HEK293T (cell line): Measurements from ENCODE around the gene GSDME.
"Not testable (repeated sequence)": the region's sequence is repeated elsewhere in the genome, so short reads cannot be mapped to it uniquely, and the experiment has no call there.

ENCODE experiments used
- CTCF ChIA-PET: fragments of 350-600 bp; formaldehyde crosslinking; extraction: SDS; loops from one replicate; lab custom pipeline; 2021; ENCODE audit warnings: antibody characterized with exemption, inconsistent platforms; lab: Yijun Ruan, JAX
- POLR2A ChIA-PET: fragments of 350-600 bp; formaldehyde crosslinking; extraction: SDS; loops from one replicate; lab custom pipeline; 2020; ENCODE audit warnings: antibody characterized with exemption, inconsistent platforms; lab: Yijun Ruan, JAX
- DNase-seq: peaks from one replicate; pipeline ENCODE4 v3.0.0; 2012; ENCODE audit warnings: mixed read lengths; ENCODE audit errors: extremely low spot score
- ARNT ChIP-seq: fragments of 450-650 bp; IDR thresholded peaks from 2 replicates; pipeline ENCODE4 v1.6.1; 2017; ENCODE audit warnings: mild to moderate bottlenecking
- BHLHE40 ChIP-seq: fragments of 450-650 bp; IDR thresholded peaks from 2 replicates; pipeline ENCODE4 v1.6.1; 2016; ENCODE audit warnings: mild to moderate bottlenecking, moderate library complexity, borderline replicate concordance
- CTBP1 ChIP-seq: fragments of 450-650 bp; IDR thresholded peaks from 2 replicates; pipeline ENCODE4 v1.6.1; 2016; ENCODE audit warnings: borderline replicate concordance
- ELF4 ChIP-seq: fragments of 450-650 bp; IDR thresholded peaks from 2 replicates; pipeline ENCODE4 v1.6.1; 2017; ENCODE audit warnings: antibody characterized with exemption
- FOXA1 ChIP-seq: fragments of 450-650 bp; IDR thresholded peaks from 2 replicates; pipeline ENCODE4 v1.6.1; 2016; ENCODE audit warnings: mild to moderate bottlenecking
- FOXK2 ChIP-seq: fragments of 450-650 bp; IDR thresholded peaks from 2 replicates; pipeline ENCODE4 v1.6.1; 2016; ENCODE audit warnings: mild to moderate bottlenecking
- FOXM1 ChIP-seq: fragments of 450-650 bp; IDR thresholded peaks from 2 replicates; pipeline ENCODE4 v1.6.1; 2017; ENCODE audit warnings: mild to moderate bottlenecking, borderline replicate concordance
- HDGF ChIP-seq: fragments of 450-650 bp; IDR thresholded peaks from 2 replicates; pipeline ENCODE4 v1.6.1; 2017; ENCODE audit warnings: antibody characterized with exemption, borderline replicate concordance
- L3MBTL2 ChIP-seq: fragments of 450-650 bp; conservative IDR thresholded peaks from 2 replicates; pipeline ENCODE4 v1.6.1; 2016; ENCODE audit warnings: mild to moderate bottlenecking
- LEF1 ChIP-seq: fragments of 450-650 bp; IDR thresholded peaks from 2 replicates; pipeline ENCODE4 v1.6.1; 2017; ENCODE audit warnings: mild to moderate bottlenecking, borderline replicate concordance
- NFRKB ChIP-seq: fragments of 450-650 bp; IDR thresholded peaks from 2 replicates; pipeline ENCODE4 v1.6.1; 2016; ENCODE audit warnings: mild to moderate bottlenecking, moderate library complexity
- SP1 ChIP-seq: fragments of 450-650 bp; IDR thresholded peaks from 2 replicates; pipeline ENCODE4 v1.6.1; 2017
- SUZ12 ChIP-seq: fragments of 450-650 bp; IDR thresholded peaks from 2 replicates; pipeline ENCODE4 v1.6.1; 2016; ENCODE audit warnings: mild to moderate bottlenecking
- TARDBP ChIP-seq: fragments of 450-650 bp; IDR thresholded peaks from 2 replicates; pipeline ENCODE4 v1.6.1; 2016
- ZNF384 ChIP-seq: fragments of 450-650 bp; IDR thresholded peaks from 2 replicates; pipeline ENCODE4 v1.6.1; 2016
- TF ChIP-seq, protein P1 (sequence below): fragments of 450-650 bp; IDR thresholded peaks from 2 replicates; pipeline ENCODE4 v1.6.1; 2016

The GSDME gene

DNA sequence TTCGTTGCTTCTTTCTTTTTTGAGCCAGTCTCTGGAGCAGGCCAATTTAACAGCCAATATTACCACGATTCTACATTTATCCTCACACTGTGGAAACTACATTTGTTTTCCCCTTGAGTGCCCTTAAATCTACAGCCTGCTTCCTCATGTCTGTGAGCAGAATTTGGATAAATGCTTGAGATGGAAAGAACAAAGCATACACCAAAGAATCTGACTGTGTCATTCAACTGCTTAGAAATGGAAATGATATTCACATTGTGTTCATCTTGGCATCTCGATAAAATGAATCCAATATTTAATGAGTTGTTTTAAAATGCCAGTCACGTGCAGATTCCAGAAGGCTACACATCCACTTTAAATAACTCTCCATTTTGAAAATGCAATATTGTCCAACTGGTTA is 41.0 kb upstream of the GSDME start:
- TF ChIP-seq SP1 (no peak), L3MBTL2 (no peak), FOXK2 (no peak), LEF1 (no peak), HDGF (no peak), FOXM1 (no peak), SUZ12 (no peak), TARDBP (no peak), ARNT (no peak), FOXA1 (no peak), BHLHE40 (no peak), ZNF384 (no peak), CTBP1 (no peak), ELF4 (no peak), NFRKB (no peak)
- TF ChIP-seq, protein P1, sequence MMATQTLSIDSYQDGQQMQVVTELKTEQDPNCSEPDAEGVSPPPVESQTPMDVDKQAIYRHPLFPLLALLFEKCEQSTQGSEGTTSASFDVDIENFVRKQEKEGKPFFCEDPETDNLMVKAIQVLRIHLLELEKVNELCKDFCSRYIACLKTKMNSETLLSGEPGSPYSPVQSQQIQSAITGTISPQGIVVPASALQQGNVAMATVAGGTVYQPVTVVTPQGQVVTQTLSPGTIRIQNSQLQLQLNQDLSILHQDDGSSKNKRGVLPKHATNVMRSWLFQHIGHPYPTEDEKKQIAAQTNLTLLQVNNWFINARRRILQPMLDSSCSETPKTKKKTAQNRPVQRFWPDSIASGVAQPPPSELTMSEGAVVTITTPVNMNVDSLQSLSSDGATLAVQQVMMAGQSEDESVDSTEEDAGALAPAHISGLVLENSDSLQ: no peak
- POLR2A ChIA-PET: no interaction called here
- CTCF ChIA-PET: no interaction called here

DNA sequence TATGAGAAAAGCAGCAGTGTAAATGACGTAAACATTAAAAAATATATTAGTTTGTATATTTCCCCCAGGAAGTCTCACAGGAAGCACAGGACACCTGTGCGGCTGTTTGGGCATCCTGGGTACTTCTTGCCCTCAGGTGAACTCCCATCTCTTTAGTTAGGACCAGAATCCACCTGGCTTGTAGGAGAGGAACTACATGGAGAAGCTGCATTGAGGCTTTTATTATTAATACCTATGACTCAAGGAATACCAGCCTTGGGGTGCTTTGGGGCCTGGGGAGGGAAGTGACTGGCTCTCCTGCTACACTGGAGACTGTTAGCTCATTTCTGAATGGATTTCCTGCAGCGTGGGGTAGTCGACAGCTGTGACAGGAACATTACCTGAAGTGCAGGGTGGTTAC is 40.0 kb upstream of the GSDME start:
- no peak for DNase-seq
- ChIA-PET CTCF (no interaction called here), POLR2A (no interaction called here)
- no peak for TF ChIP-seq FOXM1
- TF ChIP-seq FOXK2: no peak
- TF ChIP-seq ARNT: no peak
- no peak for TF ChIP-seq NFRKB
- TF ChIP-seq, protein P1: no peak
- TF ChIP-seq ELF4: no peak
- TF ChIP-seq FOXA1: no peak
- TF ChIP-seq L3MBTL2: no peak
- TF ChIP-seq HDGF: no peak

More for the DNA sequence above, 41.0 kb upstream of the GSDME start:
- DNase-seq: no peak

DNA sequence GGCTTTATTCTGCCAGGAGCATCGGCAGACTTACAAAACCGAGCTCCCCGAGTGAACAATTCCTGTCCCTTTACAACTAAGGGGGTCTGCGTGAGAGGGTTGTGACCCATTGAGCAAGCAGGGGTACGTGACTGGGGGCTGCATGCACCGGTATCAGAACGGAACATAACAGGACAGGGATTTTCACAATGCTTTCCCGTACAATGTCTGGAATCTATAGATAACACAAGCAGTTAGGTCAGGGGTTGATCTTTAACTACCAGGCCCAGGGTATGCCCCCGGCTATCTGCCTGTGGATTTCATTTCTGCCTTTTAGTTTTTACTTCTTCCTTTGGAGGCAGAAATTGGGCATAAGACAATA is 38.1 kb upstream of the GSDME start:
- ChIA-PET POLR2A (no interaction called here), CTCF (no interaction called here)
- no peak for DNase-seq
- no peak for TF ChIP-seq TARDBP
- no peak for TF ChIP-seq ZNF384
- no peak for TF ChIP-seq BHLHE40
- no peak for TF ChIP-seq L3MBTL2
- no peak for TF ChIP-seq HDGF
- TF ChIP-seq CTBP1: no peak
- TF ChIP-seq FOXA1: no peak
- no peak for TF ChIP-seq SP1
- TF ChIP-seq, protein P1: no peak
- no peak for TF ChIP-seq NFRKB
- TF ChIP-seq FOXK2: no peak
- no peak for TF ChIP-seq ELF4
- no peak for TF ChIP-seq FOXM1
- TF ChIP-seq SUZ12: no peak

DNA sequence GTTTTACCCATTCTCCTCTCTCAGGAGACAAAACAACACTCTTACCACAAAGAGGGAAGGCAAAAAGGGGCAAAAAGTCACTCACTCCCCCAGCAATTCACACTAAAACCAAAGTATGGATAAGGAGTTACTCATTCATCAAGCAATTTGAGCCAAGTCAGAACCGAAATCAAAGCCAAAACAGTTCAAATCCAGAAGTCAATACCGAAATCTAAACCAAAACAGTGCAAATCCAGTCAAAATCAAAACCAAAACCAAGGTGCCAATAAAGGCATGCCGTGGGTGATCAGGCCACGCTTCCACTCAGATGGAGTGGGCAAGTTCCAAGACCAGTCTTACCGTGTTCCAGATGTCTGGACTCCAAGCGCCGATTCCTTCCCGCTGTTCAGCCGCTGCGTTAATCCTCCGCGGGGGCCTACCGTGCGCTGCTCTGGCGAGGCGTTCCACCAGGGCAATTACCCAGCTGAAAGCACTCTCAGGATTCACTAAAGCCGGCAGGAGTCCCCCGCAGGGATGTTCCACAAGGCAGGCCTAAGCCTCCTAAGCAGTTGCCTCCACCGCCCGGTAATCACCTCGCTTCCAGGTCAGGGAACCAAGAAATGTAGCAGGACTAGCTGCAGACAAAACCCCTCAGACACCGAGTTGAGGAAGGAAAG is 37.6 kb upstream of the GSDME start:
- CTCF ChIA-PET, DNase-seq, POLR2A ChIA-PET: not testable (repeated sequence)

DNA sequence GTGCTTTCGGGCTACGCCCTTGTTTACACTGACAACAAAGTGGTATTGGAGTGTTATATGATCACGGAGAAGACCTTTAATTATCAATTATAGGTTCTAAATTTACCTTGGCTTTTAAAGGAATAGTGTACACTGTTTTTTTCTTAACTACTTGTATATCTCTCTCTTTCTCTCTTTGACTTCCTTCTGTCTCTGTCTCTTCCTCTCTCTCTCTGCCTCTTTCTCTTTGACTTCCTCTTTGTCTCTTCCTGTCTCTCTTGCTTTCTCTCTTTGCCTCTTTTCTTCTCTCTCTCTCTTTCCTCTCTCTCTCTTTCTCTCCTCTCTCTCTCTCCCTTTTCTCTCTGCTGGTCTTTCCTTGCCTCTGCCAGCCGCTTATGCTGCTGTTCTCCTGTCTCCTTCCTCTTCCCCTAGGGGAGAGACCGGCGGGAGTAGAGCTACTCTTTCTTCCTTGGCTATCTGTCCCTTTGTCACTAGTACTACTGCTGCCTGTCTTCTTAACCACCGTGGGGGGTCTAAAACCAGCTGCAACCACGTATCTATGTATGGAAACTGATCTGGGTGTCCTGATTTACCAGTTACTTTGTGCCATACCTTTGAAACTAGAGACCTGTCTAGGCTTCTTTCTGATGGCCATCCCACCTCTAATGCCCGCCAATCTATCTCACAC is 36.9 kb upstream of the GSDME start:
- CTCF ChIA-PET: no interaction called here
- TF ChIP-seq ZNF384 (no peak), FOXM1 (no peak), ARNT (no peak), LEF1 (no peak), HDGF (no peak), ELF4 (no peak), NFRKB (no peak), CTBP1 (no peak), TARDBP (no peak), SP1 (no peak), BHLHE40 (no peak), FOXK2 (no peak), SUZ12 (no peak), FOXA1 (no peak)
- TF ChIP-seq, protein P1: no peak
- POLR2A ChIA-PET: no interaction called here
- DNase-seq: no peak
